Activated CD4-positive, alpha-beta T cell treated with anti-CD3 and anti-CD28 coated beads, Interleukin-2, Interleukin-6, amounts not matched to agents 100 ng/mL and 50 ng/mL, durations not matched to agents 16 hours and 8 hours (primary cell): ENCODE data around the gene ATAD3A.

ENCODE experiments used
- DNase-seq: peaks from one replicate; pipeline ENCODE4 v3.0.0-alpha.2; 2020

Gene ATAD3A

GRCh38 chr1:1558591-1558990, 46.6 kb downstream of the ATAD3A start:
- DNase-seq: no peak

GRCh38 chr1:1559066-1559465, 47.1 kb downstream of the ATAD3A start:
- no peak for DNase-seq

GRCh38 chr1:1560178-1560577, 48.2 kb downstream of the ATAD3A start:
- no peak for DNase-seq

GRCh38 chr1:1561801-1562470, 50.0 kb downstream of the ATAD3A start:
- DNase-seq: no peak

- DNase-seq: no peak
Observed at GRCh38 chr1:1562556-1563195, 50.7 kb downstream of the ATAD3A start.

GRCh38 chr1:1563688-1564087, 51.7 kb downstream of the ATAD3A start:
- DNase-seq: no peak

GRCh38 chr1:1564268-1564667, 52.3 kb downstream of the ATAD3A start:
- no peak for DNase-seq

GRCh38 chr1:1565340-1565739, 53.4 kb downstream of the ATAD3A start:
- DNase-seq: no peak

GRCh38 chr1:1567152-1567875, 55.4 kb downstream of the ATAD3A start:
- DNase-seq: no peak

- no peak for DNase-seq
Observed at GRCh38 chr1:1567891-1568291, 55.9 kb downstream of the ATAD3A start.

GRCh38 chr1:1569341-1569740, 57.4 kb downstream of the ATAD3A start:
- no peak for DNase-seq

GRCh38 chr1:1573843-1574720, 62.1 kb downstream of the ATAD3A start:
- DNase-seq: peak; percentile 75

GRCh38 chr1:1574721-1575537, 63.0 kb downstream of the ATAD3A start, which contains the start of gene SSU72:
Gene SSU72, minus strand, starts transcription at chr1:1574863. Its CDS starts 306 bp downstream, at chr1:1574557.
- peak; percentile 95 for DNase-seq

GRCh38 chr1:1577367-1578011, 65.5 kb downstream of the ATAD3A start:
- no peak for DNase-seq

- DNase-seq: no peak
Observed at GRCh38 chr1:1578371-1578940, 66.5 kb downstream of the ATAD3A start.

GRCh38 chr1:1582585-1583346, 70.8 kb downstream of the ATAD3A start:
- DNase-seq: no peak

- DNase-seq: no peak
Observed at GRCh38 chr1:1583347-1584010, 71.5 kb downstream of the ATAD3A start.
